H1 (cell line): Measurements from ENCODE around the gene HIVEP3.

Experiments
- POLR2A ChIP-seq, 2 experiments: IDR thresholded peaks; 1 replicate in 1 of 2; 2 replicates in 1 of 2; pipeline ENCODE4 v1.6.1; 2011; ENCODE audit warnings: low read depth in 2 of 2, low read length in 2 of 2, mild to moderate bottlenecking in 2 of 2; ENCODE audit errors: control extremely low read depth in 1 of 2
- RFX5 ChIP-seq: IDR thresholded peaks from 2 replicates; pipeline ENCODE4 v1.6.1; 2011; ENCODE audit warnings: low read depth, low read length, improper control_type of control experiment, borderline replicate concordance
- SIN3A ChIP-seq, 2 experiments: IDR thresholded peaks in 1 of 2; conservative IDR thresholded peaks in 1 of 2; 2 replicates each; pipeline ENCODE4 v1.6.1; 2011 to 2012; ENCODE audit warnings: low read length in 2 of 2, improper control_type of control experiment in 1 of 2, low read depth in 1 of 2, mild to moderate bottlenecking in 1 of 2
- TAF1 ChIP-seq: IDR thresholded peaks from 2 replicates; pipeline ENCODE4 v1.6.1; 2011; ENCODE audit warnings: mild to moderate bottlenecking, low read depth, low read length
- TEAD4 ChIP-seq: IDR thresholded peaks from 2 replicates; pipeline ENCODE4 v1.6.1; 2012; ENCODE audit warnings: low read depth, low read length, inconsistent platforms, mixed read lengths
- TF ChIP-seq, protein P1 (sequence below), 3 experiments: IDR thresholded peaks; 1 replicate in 2 of 3; 2 replicates in 1 of 3; pipeline versions ENCODE4 v1.5.1 to v1.6.1; 2011; ENCODE audit warnings: low read length in 3 of 3, mild to moderate bottlenecking in 3 of 3, inconsistent platforms in 2 of 3, low read depth in 1 of 3, moderate library complexity in 1 of 3; ENCODE audit not compliant: insufficient read depth in 1 of 3; ENCODE audit errors: control extremely low read depth in 1 of 3

DNA sequence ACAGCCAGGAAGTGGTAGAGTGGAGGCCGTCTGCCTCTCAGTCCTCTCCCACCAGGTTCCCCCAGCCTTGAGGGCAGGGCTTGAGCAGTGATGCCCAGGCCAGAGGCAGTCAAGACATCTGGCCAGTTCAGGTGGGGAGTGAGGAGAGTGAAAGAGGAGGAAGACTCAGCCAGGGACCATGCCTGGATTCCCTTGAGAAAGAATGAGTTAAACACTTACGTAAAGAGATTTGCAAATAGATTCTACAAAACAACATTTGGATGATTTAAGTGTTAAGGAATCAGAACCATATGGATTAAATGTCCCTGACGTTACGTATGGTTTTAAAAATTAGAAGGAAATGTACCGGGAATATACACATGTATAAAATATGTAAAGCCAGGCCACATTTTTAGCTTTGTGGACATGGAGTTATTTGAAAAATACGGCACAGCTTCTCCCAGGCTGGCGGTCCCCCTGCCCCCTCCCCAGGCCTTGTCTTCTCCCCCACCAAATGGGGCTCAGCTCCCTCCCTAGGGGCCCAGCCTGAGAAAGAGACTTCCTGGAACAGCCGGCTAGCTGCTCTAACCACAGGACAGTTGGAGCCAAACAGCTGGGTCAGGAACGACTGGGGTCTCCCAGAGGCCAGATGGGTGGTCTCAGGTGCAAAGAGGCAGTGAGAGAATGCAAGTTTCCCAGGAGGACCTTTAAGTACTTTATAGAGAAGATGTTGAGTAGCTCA lies 245.9 kb downstream of the HIVEP3 start:
- TF ChIP-seq TEAD4 = no peak
- no peak for TF ChIP-seq POLR2A (IDR thresholded peaks at IDR 0.05; ENCODE audit: control extremely low read depth in 1 of 2, low read depth in 2 of 2, low read length in 2 of 2)
- TF ChIP-seq, protein P1, sequence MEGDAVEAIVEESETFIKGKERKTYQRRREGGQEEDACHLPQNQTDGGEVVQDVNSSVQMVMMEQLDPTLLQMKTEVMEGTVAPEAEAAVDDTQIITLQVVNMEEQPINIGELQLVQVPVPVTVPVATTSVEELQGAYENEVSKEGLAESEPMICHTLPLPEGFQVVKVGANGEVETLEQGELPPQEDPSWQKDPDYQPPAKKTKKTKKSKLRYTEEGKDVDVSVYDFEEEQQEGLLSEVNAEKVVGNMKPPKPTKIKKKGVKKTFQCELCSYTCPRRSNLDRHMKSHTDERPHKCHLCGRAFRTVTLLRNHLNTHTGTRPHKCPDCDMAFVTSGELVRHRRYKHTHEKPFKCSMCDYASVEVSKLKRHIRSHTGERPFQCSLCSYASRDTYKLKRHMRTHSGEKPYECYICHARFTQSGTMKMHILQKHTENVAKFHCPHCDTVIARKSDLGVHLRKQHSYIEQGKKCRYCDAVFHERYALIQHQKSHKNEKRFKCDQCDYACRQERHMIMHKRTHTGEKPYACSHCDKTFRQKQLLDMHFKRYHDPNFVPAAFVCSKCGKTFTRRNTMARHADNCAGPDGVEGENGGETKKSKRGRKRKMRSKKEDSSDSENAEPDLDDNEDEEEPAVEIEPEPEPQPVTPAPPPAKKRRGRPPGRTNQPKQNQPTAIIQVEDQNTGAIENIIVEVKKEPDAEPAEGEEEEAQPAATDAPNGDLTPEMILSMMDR (IDR thresholded peaks at IDR 0.05; ENCODE audit: control extremely low read depth in 1 of 3, insufficient read depth in 1 of 3, low read depth in 1 of 3, low read length in 3 of 3) = no peak
- TF ChIP-seq SIN3A (conservative IDR thresholded peaks at IDR 0.05 in 1 of 2, IDR thresholded peaks at IDR 0.05 in 1 of 2; ENCODE audit: low read depth in 1 of 2, low read length in 2 of 2) = no peak
- no peak for TF ChIP-seq RFX5
- no peak for TF ChIP-seq TAF1
